ENCODE results near the gene GOLGA8A.
"Not testable (repeated sequence)": the region's sequence is repeated elsewhere in the genome, so short reads cannot be mapped to it uniquely, and the experiment has no call there.

GOLGA8A gene

DNA sequence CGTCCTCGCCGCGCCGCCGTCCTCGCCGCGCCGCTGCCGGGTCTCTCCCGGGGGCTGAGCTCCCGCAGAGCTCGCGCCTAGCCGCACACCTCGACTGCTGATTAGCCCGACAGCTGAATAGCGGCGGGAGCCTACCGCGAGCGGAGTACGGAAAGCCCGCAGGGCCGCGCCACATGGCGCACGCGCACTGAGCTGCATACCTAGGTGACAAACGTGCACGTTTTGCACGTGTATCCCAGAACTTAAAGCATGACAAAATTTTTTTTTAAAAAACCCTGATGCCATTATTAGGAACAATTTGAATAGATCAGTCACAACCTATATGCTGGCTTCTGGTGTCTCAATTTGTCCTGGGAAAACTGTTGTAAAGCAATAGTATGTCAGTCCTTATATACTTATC lies at the start of gene GOLGA8A:
TSS of gene GOLGA8A (minus strand) at position 122 of the 400 bp plus-strand sequence. CDS start 48,117 bp downstream, outside the sequence.
- DNase-seq (ENCODE audit: extremely low read depth in 1 of 2, low read depth in 1 of 2): peak; percentile 53 to 74

- DNase-seq (ENCODE audit: extremely low read depth in 1 of 2, low read depth in 1 of 2): no peak
These were observed 46.0 kb upstream of the GOLGA8A start for GRCh38 chr15:34483644-34484043.

DNA sequence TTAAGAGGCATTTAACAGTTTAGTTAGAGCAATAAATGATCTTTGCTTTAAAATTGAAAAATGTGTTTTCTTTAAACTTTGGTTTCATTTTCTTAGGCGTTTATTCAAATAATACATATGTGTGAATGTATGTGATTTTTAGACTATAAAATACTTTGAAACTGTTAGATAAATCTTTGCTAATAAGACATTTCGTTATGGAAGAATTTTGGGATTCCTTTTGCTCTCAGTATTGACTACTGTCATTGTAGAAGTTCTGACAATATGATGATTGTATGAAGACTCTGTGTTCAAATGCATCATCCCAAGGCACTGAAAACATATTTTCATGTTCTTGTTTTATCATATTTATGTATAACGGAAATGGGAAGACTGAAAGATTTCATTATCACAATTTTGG lies 43.8 kb upstream of the GOLGA8A start:
- DNase-seq (ENCODE audit: extremely low read depth in 1 of 2, low read depth in 1 of 2): no peak

- DNase-seq (ENCODE audit: extremely low read depth in 1 of 2, low read depth in 1 of 2): no peak
These were observed 36.2 kb upstream of the GOLGA8A start for GRCh38 chr15:34473840-34474239.

DNA sequence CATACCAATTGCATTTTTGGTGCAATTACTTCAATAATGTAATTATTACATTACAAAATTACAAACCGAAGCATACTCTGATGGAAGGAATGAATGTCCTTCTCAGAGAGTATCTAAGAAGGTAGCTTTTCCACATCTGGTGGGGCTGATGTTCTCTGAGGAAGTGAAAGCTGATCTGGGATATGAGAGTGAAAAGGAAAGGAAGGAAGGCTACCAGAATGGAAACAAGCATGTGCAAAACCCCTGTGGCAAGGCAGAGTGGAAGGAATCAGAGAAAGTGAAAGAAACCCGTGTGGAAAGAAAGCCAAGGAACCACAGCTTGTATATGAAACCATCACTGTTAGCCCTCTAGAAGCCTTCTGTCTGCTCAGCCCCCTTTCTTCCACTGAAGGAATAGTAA lies 35.3 kb upstream of the GOLGA8A start:
- DNase-seq (ENCODE audit: extremely low read depth in 1 of 2, low read depth in 1 of 2): no peak

DNA sequence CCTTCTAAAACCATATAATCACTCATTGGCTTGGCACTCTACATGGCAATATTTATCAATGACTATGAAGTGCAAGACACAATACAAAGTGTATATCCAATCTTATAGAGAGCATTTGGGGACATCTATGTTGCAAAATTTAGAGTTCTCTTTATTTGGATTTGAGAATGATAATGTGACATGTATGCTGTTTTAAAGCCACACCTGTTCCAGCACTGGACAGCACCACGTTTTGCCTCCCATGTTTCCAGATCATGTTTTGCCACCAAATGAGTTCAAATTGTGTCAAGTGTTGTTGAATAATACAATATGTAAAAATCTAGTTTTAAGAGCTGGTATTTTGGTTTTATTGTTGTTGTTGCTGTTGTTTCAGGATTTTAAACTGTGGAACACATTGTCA lies 33.3 kb upstream of the GOLGA8A start:
- no peak for DNase-seq (ENCODE audit: extremely low read depth in 1 of 2, low read depth in 1 of 2)

GRCh38 chr15:34470091-34470490 lies 32.5 kb upstream of the GOLGA8A start:
- no peak for DNase-seq (ENCODE audit: extremely low read depth in 1 of 2, low read depth in 1 of 2)

DNA sequence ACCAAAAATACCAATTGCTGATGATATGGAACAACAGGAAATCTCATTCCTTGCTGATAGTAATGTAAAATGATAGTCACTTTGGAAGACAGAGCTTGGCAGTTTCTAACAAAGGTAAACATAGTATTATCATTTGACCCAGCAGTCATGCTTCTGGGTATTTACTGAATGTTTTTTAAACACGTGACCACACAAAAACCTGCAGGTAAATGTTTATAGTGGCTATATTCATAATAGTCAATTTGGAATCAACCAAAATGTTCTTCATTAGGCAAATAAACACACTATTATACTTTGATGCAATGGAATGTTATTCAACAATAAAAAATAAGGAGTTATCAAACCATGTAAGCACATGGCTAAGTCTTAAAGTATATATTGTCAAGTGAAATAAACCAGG lies 24.1 kb upstream of the GOLGA8A start:
- no peak for DNase-seq (ENCODE audit: extremely low read depth in 1 of 2, low read depth in 1 of 2)

GRCh38 chr15:34460451-34460850 lies 22.8 kb upstream of the GOLGA8A start:
- no peak for DNase-seq (ENCODE audit: extremely low read depth in 1 of 2, low read depth in 1 of 2)

DNA sequence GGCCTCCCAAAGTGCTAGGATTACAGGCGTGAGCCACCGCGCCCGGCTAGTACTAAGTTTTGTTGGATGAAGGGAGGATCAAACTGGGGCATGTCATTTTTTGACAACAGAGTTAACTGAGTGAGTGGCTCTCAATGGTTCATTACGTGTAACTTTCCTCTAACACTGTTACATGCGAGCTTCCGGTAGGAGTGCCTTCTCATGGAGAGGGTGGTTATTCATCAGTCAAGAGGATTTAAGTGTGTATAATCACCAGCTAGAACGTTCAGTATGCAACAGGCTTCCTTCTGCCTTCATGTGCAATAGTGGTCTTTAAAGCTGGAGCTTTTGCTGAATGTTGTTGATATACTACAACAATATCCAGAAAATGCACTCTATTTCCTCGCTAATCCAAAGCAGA lies 19.1 kb upstream of the GOLGA8A start:
- no peak for DNase-seq (ENCODE audit: extremely low read depth in 1 of 2, low read depth in 1 of 2)

DNA sequence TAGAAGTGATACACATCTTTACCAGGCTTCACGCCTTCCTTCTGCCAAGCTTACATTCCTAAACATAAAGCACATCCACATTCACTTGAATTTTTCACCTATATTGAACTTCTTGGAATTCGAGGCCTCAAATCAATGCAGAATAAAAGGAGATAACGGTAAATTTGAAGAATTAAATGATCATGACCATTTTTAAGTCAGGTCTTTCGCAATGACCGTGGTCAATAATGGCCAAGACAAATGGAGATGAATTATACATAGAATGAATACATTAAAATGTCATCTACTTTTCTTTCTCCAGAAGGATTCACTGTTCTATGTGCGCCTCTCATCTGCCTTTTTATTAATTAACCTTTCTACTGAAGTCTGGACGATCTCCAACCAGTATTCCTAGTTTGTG lies 5.3 kb upstream of the GOLGA8A start:
- DNase-seq (ENCODE audit: extremely low read depth in 1 of 2, low read depth in 1 of 2): no peak

DNA sequence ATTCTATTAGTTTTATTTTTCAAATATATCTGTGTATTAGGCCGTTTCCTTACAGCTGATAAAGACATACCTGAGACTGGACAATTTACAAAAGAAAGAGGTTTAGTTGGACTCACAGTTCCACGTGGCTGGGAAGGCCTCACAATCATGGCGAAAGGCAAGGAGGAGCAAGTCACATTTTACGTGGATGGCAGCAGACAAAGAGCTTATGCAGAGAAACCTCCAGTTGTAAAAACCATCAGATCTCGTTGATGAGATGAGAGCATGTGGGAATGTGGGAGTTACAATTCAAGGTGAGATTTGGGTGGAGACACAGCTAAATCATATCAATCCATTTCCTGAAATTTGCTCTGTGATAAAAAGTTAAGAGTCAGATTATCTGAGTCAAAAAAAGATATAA lies 2.3 kb upstream of the GOLGA8A start:
- no peak for DNase-seq (ENCODE audit: extremely low read depth in 1 of 2, low read depth in 1 of 2)

DNA sequence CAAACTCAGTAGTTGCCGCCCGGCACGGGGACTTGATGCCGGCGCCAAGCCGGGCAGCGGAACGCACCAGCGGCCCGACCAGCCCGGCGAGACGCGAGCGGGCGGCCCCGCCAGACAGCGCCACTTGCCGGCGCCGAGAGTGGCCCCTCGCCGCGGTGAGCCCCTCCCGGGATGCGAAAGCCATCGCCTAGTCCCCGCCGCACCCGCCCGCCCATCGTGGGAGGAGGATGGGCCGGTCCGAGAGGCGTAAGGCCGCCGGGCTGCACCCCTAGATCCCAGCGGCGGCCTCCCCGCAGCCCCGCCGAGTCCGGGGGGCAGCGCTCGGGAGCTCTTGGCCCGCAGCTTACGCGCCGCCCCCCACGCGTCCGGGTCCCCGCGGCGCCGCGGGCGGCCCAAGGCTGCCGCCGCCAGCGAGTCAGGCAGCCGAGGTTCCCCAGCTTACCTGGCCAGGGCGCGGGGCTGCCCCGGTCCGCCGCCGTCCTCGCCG lies 609 bp downstream of the GOLGA8A start:
- DNase-seq (ENCODE audit: extremely low read depth in 1 of 2, low read depth in 1 of 2): peak in 1 of 2 donors; percentile 21

DNA sequence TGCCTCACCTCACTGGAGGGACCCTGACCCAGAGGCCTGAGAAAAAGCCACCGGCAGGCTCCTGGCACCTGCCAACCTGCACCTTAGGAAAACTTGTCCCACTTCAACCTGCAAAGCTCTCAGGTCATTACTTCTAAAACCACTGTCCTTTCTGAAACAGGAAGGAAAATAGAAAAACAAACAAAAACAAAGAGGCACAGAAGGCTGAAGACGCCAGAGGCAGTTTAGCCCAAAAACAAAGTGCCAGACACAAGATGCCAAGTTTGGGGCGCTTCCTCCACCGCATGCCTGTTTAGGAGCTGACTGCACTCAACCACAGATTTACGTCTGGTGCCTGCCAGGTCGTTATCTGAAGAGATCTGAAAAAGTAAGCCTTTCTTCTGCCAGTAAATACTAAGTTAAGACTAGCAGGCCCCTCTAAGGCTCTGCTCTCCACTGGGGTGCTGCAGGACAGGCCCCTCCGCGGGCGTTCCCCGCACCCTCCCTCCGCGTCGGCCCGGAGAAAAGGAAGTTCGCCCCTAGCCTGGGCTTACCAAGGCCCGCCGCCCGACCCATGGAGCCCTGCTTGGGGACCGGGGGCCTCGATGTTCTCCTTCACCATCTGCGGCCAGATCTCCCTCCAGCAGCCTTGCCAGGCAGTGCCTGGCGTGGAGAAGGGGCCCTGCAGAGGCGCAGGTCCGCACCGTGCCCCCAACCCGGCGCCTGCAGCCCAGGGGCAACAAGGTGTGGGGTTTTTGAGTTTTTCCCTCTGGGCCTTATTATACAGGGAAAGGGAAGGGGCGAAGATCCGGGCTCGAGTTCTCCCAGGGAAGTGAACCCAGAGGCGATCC lies 1.3 kb downstream of the GOLGA8A start:
- DNase-seq (ENCODE audit: extremely low read depth in 1 of 2, low read depth in 1 of 2): no peak

DNA sequence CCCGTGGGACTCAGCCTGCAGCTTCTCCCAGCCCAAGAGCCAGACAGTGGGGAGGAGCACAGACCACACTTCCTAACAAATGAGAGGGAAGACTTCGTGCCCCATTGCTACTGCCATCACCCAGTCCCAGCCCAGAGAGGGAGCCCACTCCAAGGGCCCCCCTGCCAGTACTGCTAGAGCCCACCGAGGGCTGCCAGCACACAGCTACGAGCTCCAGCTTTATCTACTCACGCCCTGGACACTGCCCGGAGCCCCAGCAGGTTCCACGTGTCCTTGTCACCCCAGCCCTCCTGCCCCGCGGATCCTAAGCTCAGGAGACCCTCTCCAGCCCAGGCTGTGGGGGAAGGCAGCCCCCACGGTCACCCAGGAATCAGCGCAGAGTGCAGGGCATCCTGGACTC lies 1.9 kb downstream of the GOLGA8A start:
- DNase-seq (ENCODE audit: extremely low read depth in 1 of 2, low read depth in 1 of 2): no peak

DNA sequence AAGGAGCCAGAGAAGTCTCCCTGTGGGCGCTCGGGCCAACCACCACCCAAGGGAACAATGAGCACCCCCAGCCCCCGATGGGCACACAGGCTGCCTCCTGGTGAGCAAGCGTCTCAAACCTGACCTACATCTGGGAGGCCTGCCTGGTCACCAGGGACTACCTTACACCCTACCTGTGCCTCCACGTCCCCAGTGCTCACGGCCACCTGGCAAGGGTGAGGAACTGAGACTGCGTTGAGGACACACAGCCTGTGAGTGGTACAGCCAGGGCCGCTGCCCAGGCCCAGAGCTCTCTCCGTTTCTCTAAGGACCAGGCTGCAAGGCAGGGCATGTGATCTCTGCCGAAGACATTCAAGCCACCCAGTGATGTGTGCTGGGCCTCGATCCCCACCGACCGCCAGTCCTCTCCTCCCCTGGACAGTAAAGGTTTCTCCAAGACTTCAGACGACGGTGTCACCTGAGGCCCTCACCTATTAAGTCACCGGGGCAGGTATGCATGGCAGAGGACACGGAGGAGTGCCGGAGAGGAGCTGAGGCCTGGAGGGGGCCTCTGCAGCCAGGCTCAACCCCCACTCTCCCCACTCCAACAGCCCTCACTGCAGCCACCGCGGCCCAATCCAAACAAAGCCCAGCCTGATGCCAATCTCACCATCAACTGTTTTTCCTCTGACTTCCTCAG lies 2.8 kb downstream of the GOLGA8A start:
- DNase-seq (ENCODE audit: extremely low read depth in 1 of 2, low read depth in 1 of 2): no peak

GRCh38 chr15:34433956-34434626 lies 3.5 kb downstream of the GOLGA8A start:
- not testable (repeated sequence) for DNase-seq (ENCODE audit: extremely low read depth in 1 of 2, low read depth in 1 of 2)

DNA sequence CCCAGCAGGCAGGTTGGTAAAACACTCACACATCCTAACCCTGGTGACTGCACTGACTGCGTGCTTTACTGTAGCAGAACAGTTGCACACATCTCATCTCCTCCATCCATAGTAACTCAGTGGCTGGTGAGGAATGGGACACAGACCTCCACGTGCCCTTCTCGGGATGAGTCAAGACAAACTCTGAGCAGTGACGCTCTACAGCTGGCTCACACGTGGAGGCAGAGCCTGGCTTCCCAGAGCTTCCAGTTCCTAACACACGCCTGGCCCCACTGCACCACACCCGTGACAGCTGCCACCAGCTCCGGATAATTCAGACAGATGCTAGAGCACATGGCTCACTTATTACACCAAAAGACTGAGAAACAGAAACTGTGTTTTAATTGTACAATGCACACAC lies 7.0 kb downstream of the GOLGA8A start:
- not testable (repeated sequence) for DNase-seq (ENCODE audit: extremely low read depth in 1 of 2, low read depth in 1 of 2)

- not testable (repeated sequence) for DNase-seq (ENCODE audit: extremely low read depth in 1 of 2, low read depth in 1 of 2)
These were observed 14.1 kb downstream of the GOLGA8A start for GRCh38 chr15:34423425-34424090.

- not testable (repeated sequence) for DNase-seq (ENCODE audit: extremely low read depth in 1 of 2, low read depth in 1 of 2)
These were observed 16.7 kb downstream of the GOLGA8A start for GRCh38 chr15:34420953-34421352.

- not testable (repeated sequence) for DNase-seq (ENCODE audit: extremely low read depth in 1 of 2, low read depth in 1 of 2)
These were observed 19.2 kb downstream of the GOLGA8A start for GRCh38 chr15:34418435-34418834.

All from activated CD8-positive, alpha-beta memory T cell treated with anti-CD3 and anti-CD28 coated beads for 1 hour (primary cell).